DOHH2 (cell line): ENCODE results near the gene ESF1.

Source experiments
- H3F3A ChIP-seq: fragments of 200-600 bp; sonication (generic), shearing (Covaris generic); 2 replicates; pipeline ENCODE4 v1.6.0; 2016; ENCODE audit warnings: antibody characterized with exemption, mild to moderate bottlenecking; ENCODE audit not compliant: control insufficient read depth, insufficient read depth
- H3K27ac ChIP-seq: fragments of 200-600 bp; sonication (generic); 2 replicates; pipeline ENCODE4 v1.5.1; 2014; ENCODE audit warnings: low read depth, mild to moderate bottlenecking, low read length, moderate library complexity
- H3K27me3 ChIP-seq: fragments of 200-600 bp; sonication (generic); 2 replicates; pipeline ENCODE4 v1.6.1; 2014; ENCODE audit warnings: mild to moderate bottlenecking, low read length, mixed read lengths; ENCODE audit not compliant: control insufficient read depth
- H3K36me3 ChIP-seq: fragments of 200-600 bp; sonication (generic); 2 replicates; pipeline ENCODE4 v1.6.1; 2014; ENCODE audit warnings: mild to moderate bottlenecking, low read length, moderate library complexity, mixed read lengths; ENCODE audit not compliant: control insufficient read depth
- H3K4me1 ChIP-seq: fragments of 200-600 bp; sonication (generic); 2 replicates; pipeline ENCODE4 v1.6.1; 2014; ENCODE audit warnings: mild to moderate bottlenecking, low read length, mixed read lengths; ENCODE audit not compliant: control insufficient read depth
- H3K4me2 ChIP-seq: fragments of 200-600 bp; sonication (generic); 2 replicates; pipeline ENCODE4 v1.6.0; 2014; ENCODE audit warnings: mild to moderate bottlenecking, low read length, moderate library complexity
- H3K4me3 ChIP-seq: fragments of 200-600 bp; sonication (generic); 2 replicates; pipeline ENCODE4 v1.5.1; 2014; ENCODE audit warnings: mild to moderate bottlenecking, low read length, mixed read lengths
- H3K79me2 ChIP-seq: fragments of 200-600 bp; sonication (generic); 2 replicates; pipeline ENCODE4 v1.6.1; 2014; ENCODE audit warnings: mild to moderate bottlenecking, low read length, mixed read lengths; ENCODE audit not compliant: control insufficient read depth
- H3K9me2 ChIP-seq: fragments of 200-600 bp; sonication (generic); replicated peaks from 2 replicates; pipeline ENCODE4 v1.6.1; 2014; ENCODE audit warnings: mild to moderate bottlenecking, low read length, mixed read lengths; ENCODE audit not compliant: control insufficient read depth
- H3K9me3 ChIP-seq: fragments of 200-600 bp; sonication (generic); 2 replicates; pipeline ENCODE4 v1.6.1; 2014; ENCODE audit warnings: antibody characterized with exemption, low read length, mixed read lengths; ENCODE audit not compliant: control insufficient read depth, insufficient read depth
- H4K20me1 ChIP-seq: fragments of 200-600 bp; sonication (generic); 2 replicates; pipeline ENCODE4 v1.6.0; 2014; ENCODE audit warnings: low read depth, mild to moderate bottlenecking, antibody characterized with exemption, low read length, moderate library complexity; ENCODE audit not compliant: control insufficient read depth, insufficient read depth
- EZH2phosphoT487 ChIP-seq: fragments of 200-600 bp; sonication (generic); IDR thresholded peaks from 2 replicates; pipeline ENCODE4 v1.6.1; 2017; ENCODE audit warnings: borderline replicate concordance, mild to moderate bottlenecking, antibody characterized with exemption, low read length, moderate library complexity, mixed read lengths
- TF ChIP-seq, protein P1 (sequence below): fragments of 200-600 bp; sonication (generic); IDR thresholded peaks from one replicate; pipeline ENCODE4 v1.5.1; 2014; ENCODE audit warnings: antibody characterized with exemption, mild to moderate bottlenecking, low read depth, low read length; ENCODE audit not compliant: poor library complexity, severe bottlenecking

ESF1 gene

DNA sequence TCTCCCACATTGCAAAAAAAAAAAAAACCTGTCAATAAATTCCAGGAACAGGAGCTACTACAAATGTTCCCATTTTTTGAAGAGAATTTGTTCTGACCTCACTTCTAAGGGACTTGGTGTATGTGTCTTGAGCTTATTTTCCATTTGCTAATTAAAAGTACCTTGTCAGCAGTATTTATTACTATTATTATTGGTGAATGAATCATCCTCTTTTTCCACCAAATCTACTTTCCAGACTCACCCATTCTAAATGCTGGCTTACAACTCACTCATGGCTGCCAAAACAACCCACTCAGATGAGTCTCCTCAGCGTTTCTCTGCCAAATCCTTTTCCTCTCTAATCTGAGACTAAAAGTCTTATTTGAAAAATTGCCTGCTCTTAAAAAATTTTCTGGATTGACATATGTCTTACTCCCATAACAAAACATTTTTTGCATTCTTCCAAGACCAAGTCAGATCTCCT, 112.8 kb downstream of the ESF1 start:
- H3F3A ChIP-seq = no peaks in the 10 kb centered on the region
- TF ChIP-seq, protein P1, sequence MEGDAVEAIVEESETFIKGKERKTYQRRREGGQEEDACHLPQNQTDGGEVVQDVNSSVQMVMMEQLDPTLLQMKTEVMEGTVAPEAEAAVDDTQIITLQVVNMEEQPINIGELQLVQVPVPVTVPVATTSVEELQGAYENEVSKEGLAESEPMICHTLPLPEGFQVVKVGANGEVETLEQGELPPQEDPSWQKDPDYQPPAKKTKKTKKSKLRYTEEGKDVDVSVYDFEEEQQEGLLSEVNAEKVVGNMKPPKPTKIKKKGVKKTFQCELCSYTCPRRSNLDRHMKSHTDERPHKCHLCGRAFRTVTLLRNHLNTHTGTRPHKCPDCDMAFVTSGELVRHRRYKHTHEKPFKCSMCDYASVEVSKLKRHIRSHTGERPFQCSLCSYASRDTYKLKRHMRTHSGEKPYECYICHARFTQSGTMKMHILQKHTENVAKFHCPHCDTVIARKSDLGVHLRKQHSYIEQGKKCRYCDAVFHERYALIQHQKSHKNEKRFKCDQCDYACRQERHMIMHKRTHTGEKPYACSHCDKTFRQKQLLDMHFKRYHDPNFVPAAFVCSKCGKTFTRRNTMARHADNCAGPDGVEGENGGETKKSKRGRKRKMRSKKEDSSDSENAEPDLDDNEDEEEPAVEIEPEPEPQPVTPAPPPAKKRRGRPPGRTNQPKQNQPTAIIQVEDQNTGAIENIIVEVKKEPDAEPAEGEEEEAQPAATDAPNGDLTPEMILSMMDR = no peak
- no peak for TF ChIP-seq EZH2phosphoT487

GRCh38 chr20:13671512-13671911, 113.2 kb downstream of the ESF1 start:
- no peaks in the 10 kb centered on the region for H3K9me2 ChIP-seq
- no peaks in the 10 kb centered on the region for H3K9me3 ChIP-seq
- no peak overlapping the region for H3K4me3 ChIP-seq
- TF ChIP-seq EZH2phosphoT487 = no peak
- TF ChIP-seq, protein P1 = no peak
- H4K20me1 ChIP-seq = no peaks in the 10 kb centered on the region
- H3K4me2 ChIP-seq = no peak overlapping the region
- H3K27me3 ChIP-seq = peaks cover 8% of the 10 kb centered on the region
- no peaks in the 10 kb centered on the region for H3K4me1 ChIP-seq
- H3F3A ChIP-seq = no peaks in the 10 kb centered on the region
- no peaks in the 10 kb centered on the region for H3K36me3 ChIP-seq
- H3K27ac ChIP-seq = no peak overlapping the region
- no peaks in the 10 kb centered on the region for H3K79me2 ChIP-seq

More for the DNA sequence above, 112.8 kb downstream of the ESF1 start:
- Histone ChIP-seq H4K20me1 (no peaks in the 10 kb centered on the region), H3K4me3 (no peak overlapping the region), H3K27ac (no peak overlapping the region), H3K79me2 (no peaks in the 10 kb centered on the region), H3K4me2 (no peak overlapping the region), H3K27me3 (peaks cover 8% of the 10 kb centered on the region), H3K9me2 (no peaks in the 10 kb centered on the region), H3K36me3 (no peaks in the 10 kb centered on the region), H3K4me1 (no peaks in the 10 kb centered on the region), H3K9me3 (no peaks in the 10 kb centered on the region)

DNA sequence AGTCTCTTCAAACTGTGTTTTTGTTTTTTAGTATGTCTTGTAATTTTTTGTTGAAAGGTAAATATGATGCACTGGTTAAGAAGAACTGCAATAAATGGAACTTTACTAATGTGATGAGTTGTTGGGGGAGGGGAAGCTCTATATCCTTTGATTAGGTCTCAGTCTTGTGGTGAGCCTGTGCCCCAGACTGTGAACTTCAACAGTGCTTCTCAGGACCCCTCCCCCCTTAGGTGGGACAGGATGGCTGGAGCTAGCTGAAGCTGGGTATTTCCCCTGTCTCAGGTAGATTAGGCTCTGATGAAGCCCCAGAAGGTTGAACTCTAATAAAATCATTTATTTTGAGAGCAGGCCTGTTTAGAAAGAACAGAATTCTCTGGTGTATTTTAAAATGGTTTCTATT, 114.6 kb downstream of the ESF1 start:
- H3K4me2 ChIP-seq = no peak overlapping the region
- no peak overlapping the region for H3K4me3 ChIP-seq
- H3K4me1 ChIP-seq = no peaks in the 10 kb centered on the region
- peaks cover 8% of the 10 kb centered on the region for H3K27me3 ChIP-seq
- H3K79me2 ChIP-seq = no peaks in the 10 kb centered on the region
- H3F3A ChIP-seq = no peaks in the 10 kb centered on the region
- no peak for TF ChIP-seq EZH2phosphoT487
- TF ChIP-seq, protein P1 = no peak
- no peaks in the 10 kb centered on the region for H3K9me2 ChIP-seq
- no peaks in the 10 kb centered on the region for H3K36me3 ChIP-seq
- no peaks in the 10 kb centered on the region for H4K20me1 ChIP-seq
- H3K9me3 ChIP-seq = no peaks in the 10 kb centered on the region
- H3K27ac ChIP-seq = no peak overlapping the region
